Measurements from ENCODE around the gene SLC38A10.

SLC38A10 gene

GRCh38 chr17:81298991-81299738 lies 4.1 kb upstream of the SLC38A10 start:
- DNase-seq (ENCODE audit: low read depth) = no peak

- no peak for DNase-seq (ENCODE audit: low read depth)
Observed at GRCh38 chr17:81298325-81298990, 3.4 kb upstream of the SLC38A10 start.

GRCh38 chr17:81295676-81296381 lies 722 bp upstream of the SLC38A10 start:
- DNase-seq (ENCODE audit: low read depth) = peak; percentile 28

GRCh38 chr17:81294512-81295030 lies 536 bp downstream of the SLC38A10 start:
- DNase-seq (ENCODE audit: low read depth) = no peak

GRCh38 chr17:81292450-81292849 lies 2.7 kb downstream of the SLC38A10 start:
- DNase-seq (ENCODE audit: low read depth) = no peak

- peak; percentile 68 for DNase-seq (ENCODE audit: low read depth)
Observed at GRCh38 chr17:81291662-81292061, 3.4 kb downstream of the SLC38A10 start.

- no peak for DNase-seq (ENCODE audit: low read depth)
Observed at GRCh38 chr17:81290230-81290629, 4.9 kb downstream of the SLC38A10 start.

GRCh38 chr17:81289627-81290026 lies 5.5 kb downstream of the SLC38A10 start:
- no peak for DNase-seq (ENCODE audit: low read depth)

- no peak for DNase-seq (ENCODE audit: low read depth)
Observed at GRCh38 chr17:81288715-81289114, 6.4 kb downstream of the SLC38A10 start.

GRCh38 chr17:81287741-81288430 lies 7.2 kb downstream of the SLC38A10 start:
- no peak for DNase-seq (ENCODE audit: low read depth)

GRCh38 chr17:81287152-81287551 lies 8.0 kb downstream of the SLC38A10 start:
- no peak for DNase-seq (ENCODE audit: low read depth)

GRCh38 chr17:81286491-81287145 lies 8.5 kb downstream of the SLC38A10 start:
- no peak for DNase-seq (ENCODE audit: low read depth)

- no peak for DNase-seq (ENCODE audit: low read depth)
Observed at GRCh38 chr17:81285894-81286293, 9.2 kb downstream of the SLC38A10 start.

- DNase-seq (ENCODE audit: low read depth) = peak; percentile 32
Observed at GRCh38 chr17:81285179-81285878, 9.8 kb downstream of the SLC38A10 start.

GRCh38 chr17:81282876-81283275 lies 12.2 kb downstream of the SLC38A10 start:
- DNase-seq (ENCODE audit: low read depth) = no peak

- DNase-seq (ENCODE audit: low read depth) = no peak
Observed at GRCh38 chr17:81282141-81282540, 13.0 kb downstream of the SLC38A10 start.

- no peak for DNase-seq (ENCODE audit: low read depth)
Observed at GRCh38 chr17:81280571-81280970, 14.5 kb downstream of the SLC38A10 start.

- no peak for DNase-seq (ENCODE audit: low read depth)
Observed at GRCh38 chr17:81279278-81280275, 15.5 kb downstream of the SLC38A10 start.

GRCh38 chr17:81278831-81279230 lies 16.3 kb downstream of the SLC38A10 start:
- no peak for DNase-seq (ENCODE audit: low read depth)
